Panc1 (cell line): Measurements from ENCODE around the gene GPS1. TPM values are rescaled to one million over a fixed set of nuclear protein-coding genes. Genes with fewer than 3 reads are reported as not detected.

Experiments used
- ATAC-seq: fragments of 200-7000 bp; cut with Tn5 transposase; 2 replicates; pipeline ENCODE4 v1.9.1; 2020; ENCODE audit warnings: mild to moderate bottlenecking, moderate library complexity
- BruUV-seq: library from RNA; stranded (reverse); fragments of 400-500 nt; replicated peaks from 2 replicates; lab custom pipeline; 2021; lab: Mats Ljungman, UMichigan
- CTCF ChIA-PET: fragments of 300-600 bp; sonication (Branson Sonifier 250); formaldehyde crosslinking; loops from one replicate; lab custom pipeline; 2022; ENCODE audit warnings: antibody characterized with exemption; lab: Charles Lee
- POLR2A ChIA-PET: fragments of 300-600 bp; sonication (Branson Sonifier 250); formaldehyde crosslinking; loops from one replicate; lab custom pipeline; 2022; ENCODE audit warnings: antibody characterized with exemption; lab: Charles Lee
- DNase-seq: peaks from one replicate; pipeline ENCODE4 v3.0.0-alpha.2; 2010; ENCODE audit warnings: low read depth, low spot score
- H3K27ac ChIP-seq: 2 replicates; pipeline ENCODE4 v1.5.1; 2011; ENCODE audit warnings: mild to moderate bottlenecking, low read length, inconsistent platforms
- H3K27me3 ChIP-seq: fragments of 200-500 bp; sonication (Bioruptor generic); 2 replicates; pipeline ENCODE4 v1.6.0; 2014; ENCODE audit warnings: low read length, inconsistent platforms; ENCODE audit not compliant: control insufficient read depth, insufficient read depth
- H3K36me3 ChIP-seq: fragments of 200-500 bp; sonication (Bioruptor generic); 2 replicates; pipeline ENCODE4 v1.5.1; 2014; ENCODE audit warnings: inconsistent platforms, mild to moderate bottlenecking, low read length, moderate library complexity; ENCODE audit not compliant: control insufficient read depth, insufficient read depth
- H3K4me1 ChIP-seq: 2 replicates; pipeline ENCODE4 v1.5.1; 2011; ENCODE audit warnings: inconsistent platforms, mild to moderate bottlenecking, low read length, moderate library complexity; ENCODE audit not compliant: control insufficient read depth, insufficient read depth
- H3K4me3 ChIP-seq, 2 experiments: 2 replicates each; pipeline ENCODE4 v1.5.1; 2011 to 2012; ENCODE audit warnings: low read depth in 2 of 2, low read length in 2 of 2, mild to moderate bottlenecking in 2 of 2, inconsistent platforms in 1 of 2, moderate library complexity in 1 of 2
- H3K9me3 ChIP-seq: fragments of 200-500 bp; sonication (Bioruptor generic); 2 replicates; pipeline ENCODE4 v1.5.1; 2014; ENCODE audit warnings: low read depth, mild to moderate bottlenecking, inconsistent platforms, low read length, moderate library complexity; ENCODE audit not compliant: control insufficient read depth, insufficient read depth
- POLR2AphosphoS5 ChIP-seq: IDR thresholded peaks from 2 replicates; pipeline ENCODE4 v1.6.1; 2012; ENCODE audit warnings: mild to moderate bottlenecking, low read depth, low read length, moderate library complexity
- SIN3A ChIP-seq: IDR thresholded peaks from 2 replicates; pipeline ENCODE4 v1.6.1; 2012; ENCODE audit warnings: low read depth, mild to moderate bottlenecking, low read length, moderate library complexity, borderline replicate concordance; ENCODE audit not compliant: insufficient read depth
- TCF7L2 ChIP-seq: IDR thresholded peaks from 2 replicates; pipeline ENCODE4 v1.6.1; 2011; ENCODE audit warnings: mild to moderate bottlenecking, low read depth, low read length, inconsistent platforms
- in situ Hi-C: cut with HindIII; loops from 2 replicates; pipeline ENCODE4 v1.10.0; 2016; ENCODE audit warnings: low sequenced_read_pairs, low pct_unique_long_range_greater_than_20kb
- intact Hi-C: fragments of 100-400 bp; cut with micrococcal nuclease; formaldehyde crosslinking; loops from one replicate; pipeline ENCODE4 v1.10.0; 2022; ENCODE audit not compliant: unreplicated experiment
- total RNA-seq: library from RNA; stranded (reverse); gene quantifications from one replicate; pipeline ENCODE4 v1.2.1, GENCODE V29; 2021; ENCODE audit not compliant: unreplicated experiment
- TF ChIP-seq, protein P1 (sequence below), 2 experiments: IDR thresholded peaks; 2 replicates each; pipeline ENCODE4 v1.6.1; 2011 to 2012; ENCODE audit warnings: low read depth in 2 of 2, control low read depth in 1 of 2, low read length in 1 of 2, mild to moderate bottlenecking in 1 of 2, moderate library complexity in 1 of 2; ENCODE audit not compliant: insufficient read depth in 1 of 2
- TF ChIP-seq, protein P2 (sequence below): fragments of 450-650 bp; IDR thresholded peaks from 2 replicates; pipeline ENCODE4 v1.5.1; 2017; ENCODE audit warnings: mild to moderate bottlenecking

Gene GPS1
- total RNA-seq, 1 experiment from 2014 or later, result 175 TPM

DNA sequence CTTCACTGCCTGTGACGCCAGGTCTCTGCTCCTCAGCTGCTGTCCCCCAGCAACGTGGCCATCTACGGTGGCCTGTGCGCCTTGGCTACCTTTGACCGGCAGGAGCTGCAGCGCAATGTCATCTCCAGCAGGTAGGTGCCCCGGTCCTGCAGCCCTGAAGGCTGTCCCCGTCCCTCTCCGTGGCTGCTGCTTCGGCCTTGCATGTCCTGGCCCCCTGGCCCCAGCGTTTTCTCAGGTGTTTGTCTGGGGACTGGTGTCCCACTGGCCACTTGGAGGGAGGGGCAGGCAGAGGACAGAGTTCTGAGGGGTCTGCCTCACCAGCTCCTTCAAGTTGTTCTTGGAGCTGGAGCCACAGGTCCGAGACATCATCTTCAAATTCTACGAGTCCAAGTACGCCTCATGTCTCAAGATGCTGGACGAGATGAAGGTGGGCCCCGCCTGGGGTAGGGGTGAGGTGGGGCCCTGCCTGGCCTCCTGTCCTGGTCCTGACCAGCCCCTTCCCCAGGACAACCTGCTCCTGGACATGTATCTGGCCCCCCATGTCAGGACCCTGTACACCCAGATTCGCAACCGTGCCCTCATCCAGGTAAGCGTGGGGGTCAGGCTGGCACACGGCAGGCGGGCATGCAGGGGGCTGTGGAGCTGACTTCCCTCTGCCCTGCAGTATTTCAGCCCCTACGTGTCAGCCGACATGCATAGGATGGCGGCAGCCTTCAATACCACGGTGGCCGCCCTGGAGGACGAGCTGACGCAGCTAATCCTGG lies 4.4 kb downstream of the GPS1 start:
- in situ Hi-C loops, result loop anchor here (10.0 kb wide), 1 partner anchor 79 kb away; no protein-coding TSS in a partner anchor
- Histone ChIP-seq H3K27me3 (no peaks in the 10 kb centered on the region), H3K4me1 (peaks cover 26% of the 10 kb centered on the region), H3K27ac (no peak overlapping the region), H3K4me3 (no peak overlapping the region), H3K9me3 (no peaks in the 10 kb centered on the region), H3K36me3 (peaks cover 10% of the 10 kb centered on the region)
- BruUV-seq, result no TSS peak
- TF ChIP-seq, protein P1, sequence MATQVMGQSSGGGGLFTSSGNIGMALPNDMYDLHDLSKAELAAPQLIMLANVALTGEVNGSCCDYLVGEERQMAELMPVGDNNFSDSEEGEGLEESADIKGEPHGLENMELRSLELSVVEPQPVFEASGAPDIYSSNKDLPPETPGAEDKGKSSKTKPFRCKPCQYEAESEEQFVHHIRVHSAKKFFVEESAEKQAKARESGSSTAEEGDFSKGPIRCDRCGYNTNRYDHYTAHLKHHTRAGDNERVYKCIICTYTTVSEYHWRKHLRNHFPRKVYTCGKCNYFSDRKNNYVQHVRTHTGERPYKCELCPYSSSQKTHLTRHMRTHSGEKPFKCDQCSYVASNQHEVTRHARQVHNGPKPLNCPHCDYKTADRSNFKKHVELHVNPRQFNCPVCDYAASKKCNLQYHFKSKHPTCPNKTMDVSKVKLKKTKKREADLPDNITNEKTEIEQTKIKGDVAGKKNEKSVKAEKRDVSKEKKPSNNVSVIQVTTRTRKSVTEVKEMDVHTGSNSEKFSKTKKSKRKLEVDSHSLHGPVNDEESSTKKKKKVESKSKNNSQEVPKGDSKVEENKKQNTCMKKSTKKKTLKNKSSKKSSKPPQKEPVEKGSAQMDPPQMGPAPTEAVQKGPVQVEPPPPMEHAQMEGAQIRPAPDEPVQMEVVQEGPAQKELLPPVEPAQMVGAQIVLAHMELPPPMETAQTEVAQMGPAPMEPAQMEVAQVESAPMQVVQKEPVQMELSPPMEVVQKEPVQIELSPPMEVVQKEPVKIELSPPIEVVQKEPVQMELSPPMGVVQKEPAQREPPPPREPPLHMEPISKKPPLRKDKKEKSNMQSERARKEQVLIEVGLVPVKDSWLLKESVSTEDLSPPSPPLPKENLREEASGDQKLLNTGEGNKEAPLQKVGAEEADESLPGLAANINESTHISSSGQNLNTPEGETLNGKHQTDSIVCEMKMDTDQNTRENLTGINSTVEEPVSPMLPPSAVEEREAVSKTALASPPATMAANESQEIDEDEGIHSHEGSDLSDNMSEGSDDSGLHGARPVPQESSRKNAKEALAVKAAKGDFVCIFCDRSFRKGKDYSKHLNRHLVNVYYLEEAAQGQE (IDR thresholded peaks at IDR 0.05; ENCODE audit: insufficient read depth in 1 of 2, low read depth in 2 of 2, low read length in 1 of 2), result no peak
- no peak; the same call in 1 of the 2 replicates for TF ChIP-seq TCF7L2
- no peak for TF ChIP-seq SIN3A
- ChIA-PET POLR2A (no interaction called here), CTCF (interaction anchor here (1.1 to 1.6 kb wide), 2 partner anchors 19 to 26 kb away, joined by 4 to 7 read pairs; partner anchors contain the start of gene DCXR)
- ATAC-seq (no peak), DNase-seq (no peak)
- intact Hi-C loops, result no loop called here

DNA sequence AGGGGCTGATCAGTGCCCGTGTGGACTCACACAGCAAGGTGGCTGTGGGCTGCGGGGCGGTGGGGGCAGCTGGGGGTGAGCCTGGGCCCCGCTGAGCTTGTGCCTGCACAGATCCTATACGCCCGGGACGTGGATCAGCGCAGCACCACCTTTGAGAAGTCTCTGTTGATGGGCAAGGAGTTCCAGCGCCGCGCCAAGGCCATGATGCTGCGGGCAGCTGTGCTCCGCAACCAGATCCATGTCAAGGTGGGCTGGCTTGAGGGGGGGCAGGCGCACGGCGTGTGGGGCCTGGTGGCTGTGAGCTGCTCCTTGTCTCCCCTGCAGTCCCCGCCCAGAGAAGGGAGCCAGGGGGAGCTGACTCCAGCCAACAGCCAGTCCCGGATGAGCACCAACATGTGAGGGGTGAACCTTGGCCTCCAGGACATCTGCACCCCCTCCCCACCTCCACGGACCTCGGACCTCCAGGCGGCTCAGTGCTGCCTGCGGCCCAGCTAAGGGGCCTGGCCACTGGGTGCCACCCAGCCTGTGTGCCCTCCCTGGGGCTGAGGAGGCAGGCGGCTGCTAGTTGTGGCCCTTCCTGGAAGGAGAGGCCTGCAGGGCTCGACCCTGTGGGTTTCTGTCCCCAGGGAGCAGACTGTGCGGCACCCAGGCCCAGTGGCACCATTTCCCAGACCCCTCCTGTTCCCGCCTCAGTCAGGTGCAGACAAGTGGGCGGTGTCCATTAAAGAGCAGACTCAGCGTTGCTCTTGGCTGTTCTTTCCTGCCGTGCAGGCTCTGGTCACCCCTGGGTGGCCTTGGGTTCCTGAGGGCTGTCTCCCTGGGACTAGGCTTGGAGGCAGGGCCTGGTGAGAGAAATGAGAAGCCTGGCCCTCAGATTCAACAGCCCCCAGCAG lies 5.3 kb downstream of the GPS1 start:
- intact Hi-C loops, result no loop called here
- no peak overlapping the region for H3K27ac ChIP-seq
- in situ Hi-C loops, result loop anchor here (10.0 kb wide), 1 partner anchor 78 kb away; no protein-coding TSS in a partner anchor
- H3K9me3 ChIP-seq, result no peaks in the 10 kb centered on the region
- BruUV-seq, result TSS peak; percentile 89
- peak; percentile 44 for ATAC-seq
- ChIA-PET CTCF (interaction anchor here (1.1 to 1.6 kb wide), 2 partner anchors 19 to 27 kb away, joined by 4 to 7 read pairs; partner anchors contain the start of gene DCXR), POLR2A (no interaction called here)
- H3K4me1 ChIP-seq, result peaks cover 26% of the 10 kb centered on the region
- no peak for DNase-seq
- 0 out of 2 replicates have a peak, but pooled peaks have one; percentile 7 for TF ChIP-seq POLR2AphosphoS5
- TF ChIP-seq, protein P2, sequence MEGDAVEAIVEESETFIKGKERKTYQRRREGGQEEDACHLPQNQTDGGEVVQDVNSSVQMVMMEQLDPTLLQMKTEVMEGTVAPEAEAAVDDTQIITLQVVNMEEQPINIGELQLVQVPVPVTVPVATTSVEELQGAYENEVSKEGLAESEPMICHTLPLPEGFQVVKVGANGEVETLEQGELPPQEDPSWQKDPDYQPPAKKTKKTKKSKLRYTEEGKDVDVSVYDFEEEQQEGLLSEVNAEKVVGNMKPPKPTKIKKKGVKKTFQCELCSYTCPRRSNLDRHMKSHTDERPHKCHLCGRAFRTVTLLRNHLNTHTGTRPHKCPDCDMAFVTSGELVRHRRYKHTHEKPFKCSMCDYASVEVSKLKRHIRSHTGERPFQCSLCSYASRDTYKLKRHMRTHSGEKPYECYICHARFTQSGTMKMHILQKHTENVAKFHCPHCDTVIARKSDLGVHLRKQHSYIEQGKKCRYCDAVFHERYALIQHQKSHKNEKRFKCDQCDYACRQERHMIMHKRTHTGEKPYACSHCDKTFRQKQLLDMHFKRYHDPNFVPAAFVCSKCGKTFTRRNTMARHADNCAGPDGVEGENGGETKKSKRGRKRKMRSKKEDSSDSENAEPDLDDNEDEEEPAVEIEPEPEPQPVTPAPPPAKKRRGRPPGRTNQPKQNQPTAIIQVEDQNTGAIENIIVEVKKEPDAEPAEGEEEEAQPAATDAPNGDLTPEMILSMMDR, result no peak
- H3K36me3 ChIP-seq, result peaks cover 12% of the 10 kb centered on the region
- H3K27me3 ChIP-seq, result no peaks in the 10 kb centered on the region
- no peak overlapping the region for H3K4me3 ChIP-seq
